Activated CD8-positive, alpha-beta T cell treated with anti-CD3 and anti-CD28 coated beads, Interleukin-2, amount 10 ng/mL, durations not matched to agents 7 days and 5 days (primary cell): ENCODE data around the gene ANKS1A. TPM values are rescaled to one million over a fixed set of nuclear protein-coding genes. Genes with fewer than 3 reads are reported as not detected.
A peak's percentile ranks its signal among the peaks of the same experiment; 100 is the strongest.

ENCODE experiments used
- ATAC-seq: fragments of 150-1000 bp; cut with Tn5 transposase; one replicate; pipeline ENCODE4 v1.10.0; 2021; ENCODE audit warnings: moderate library complexity
- CTCF ChIA-PET: fragments of 350-600 bp; sonication (Branson Sonifier 250); formaldehyde crosslinking; loops from one replicate; lab custom pipeline; 2021; ENCODE audit warnings: antibody characterized with exemption; lab: Charles Lee
- POLR2A ChIA-PET: fragments of 350-600 bp; sonication (Branson Sonifier 250); formaldehyde crosslinking; loops from one replicate; lab custom pipeline; 2021; ENCODE audit warnings: antibody characterized with exemption; lab: Charles Lee
- DNase-seq: peaks from one replicate; pipeline ENCODE4 v3.0.0-alpha.2; 2020
- H3K27ac Mint-ChIP-seq: one replicate; pipeline ENCODE4 v1.8.0; 2021; ENCODE audit warnings: mild to moderate bottlenecking, mixed read lengths
- H3K27me3 Mint-ChIP-seq: one replicate; pipeline ENCODE4 v1.8.0; 2021; ENCODE audit warnings: low read depth, mixed read lengths
- H3K36me3 Mint-ChIP-seq: one replicate; pipeline ENCODE4 v1.8.0; 2021; ENCODE audit warnings: low read depth, mixed read lengths
- H3K4me1 Mint-ChIP-seq: one replicate; pipeline ENCODE4 v1.8.0; 2021; ENCODE audit warnings: low read depth, mixed read lengths
- H3K4me3 Mint-ChIP-seq: one replicate; pipeline ENCODE4 v1.8.0; 2021; ENCODE audit warnings: mild to moderate bottlenecking, mixed read lengths
- H3K9me3 Mint-ChIP-seq: one replicate; pipeline ENCODE4 v1.8.0; 2022; ENCODE audit warnings: mixed read lengths; ENCODE audit not compliant: insufficient read depth
- total RNA-seq, 2 experiments: library from RNA; stranded (reverse); gene quantifications; one replicate each; pipeline ENCODE4 v1.2.3, GENCODE V29; 2021

Gene ANKS1A
- total RNA-seq, 2 experiments from 2014 or later: 5.3 to 5.8 TPM

DNA sequence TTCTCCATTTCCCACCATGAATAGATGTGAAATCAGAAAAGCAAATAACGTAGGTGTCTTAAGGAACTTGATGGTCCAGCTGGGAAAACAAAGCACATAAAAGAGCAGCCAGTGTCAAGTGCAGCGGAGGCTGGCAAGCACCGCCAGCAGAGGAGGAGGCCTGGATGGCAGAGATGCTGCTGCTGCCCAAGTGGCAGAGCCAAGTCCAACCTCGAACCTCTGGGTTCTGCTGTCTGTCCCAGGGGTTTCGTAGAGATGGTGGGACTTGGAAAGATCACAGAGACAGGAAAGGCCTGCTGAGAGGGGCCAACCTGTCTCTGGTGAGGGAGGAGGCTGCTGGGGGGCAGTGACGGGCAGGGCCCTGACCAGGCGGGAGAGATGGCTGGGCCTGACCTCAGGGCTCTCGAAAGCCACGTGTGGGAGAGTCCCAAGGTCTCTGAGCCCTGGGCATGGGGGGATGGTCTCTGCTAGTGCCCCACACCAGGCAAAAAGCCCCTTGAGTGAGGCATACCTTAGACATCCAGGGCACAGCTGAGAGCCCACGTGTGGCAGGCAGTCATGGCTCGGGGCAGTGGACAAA, 174.7 kb downstream of the ANKS1A start:
- POLR2A ChIA-PET: no interaction called here
- DNase-seq (no peak), ATAC-seq (no peak)
- H3K27me3 Mint-ChIP-seq: no peaks in the 10 kb centered on the region
- H3K27ac Mint-ChIP-seq: peak overlapping the region; percentile 59
- H3K9me3 Mint-ChIP-seq: no peaks in the 10 kb centered on the region
- CTCF ChIA-PET: interaction anchor here (1.3 kb wide), 1 partner anchor 177 kb away, joined by 3 read pairs; no protein-coding TSS in a partner anchor
- peaks cover 34% of the 10 kb centered on the region for H3K4me1 Mint-ChIP-seq
- no peak overlapping the region for H3K4me3 Mint-ChIP-seq
- no peaks in the 10 kb centered on the region for H3K36me3 Mint-ChIP-seq

- no peak for DNase-seq
- Mint-ChIP-seq H3K27me3 (no peaks in the 10 kb centered on the region), H3K36me3 (no peaks in the 10 kb centered on the region), H3K9me3 (no peaks in the 10 kb centered on the region), H3K4me3 (no peak overlapping the region), H3K4me1 (peaks cover 30% of the 10 kb centered on the region), H3K27ac (no peak overlapping the region)
- ChIA-PET CTCF (interaction anchor here (1.3 kb wide), 1 partner anchor 176 kb away, joined by 3 read pairs; no protein-coding TSS in a partner anchor), POLR2A (no interaction called here)
- no peak for ATAC-seq
Measured at GRCh38 chr6:35064290-35064689, 175.2 kb downstream of the ANKS1A start.

DNA sequence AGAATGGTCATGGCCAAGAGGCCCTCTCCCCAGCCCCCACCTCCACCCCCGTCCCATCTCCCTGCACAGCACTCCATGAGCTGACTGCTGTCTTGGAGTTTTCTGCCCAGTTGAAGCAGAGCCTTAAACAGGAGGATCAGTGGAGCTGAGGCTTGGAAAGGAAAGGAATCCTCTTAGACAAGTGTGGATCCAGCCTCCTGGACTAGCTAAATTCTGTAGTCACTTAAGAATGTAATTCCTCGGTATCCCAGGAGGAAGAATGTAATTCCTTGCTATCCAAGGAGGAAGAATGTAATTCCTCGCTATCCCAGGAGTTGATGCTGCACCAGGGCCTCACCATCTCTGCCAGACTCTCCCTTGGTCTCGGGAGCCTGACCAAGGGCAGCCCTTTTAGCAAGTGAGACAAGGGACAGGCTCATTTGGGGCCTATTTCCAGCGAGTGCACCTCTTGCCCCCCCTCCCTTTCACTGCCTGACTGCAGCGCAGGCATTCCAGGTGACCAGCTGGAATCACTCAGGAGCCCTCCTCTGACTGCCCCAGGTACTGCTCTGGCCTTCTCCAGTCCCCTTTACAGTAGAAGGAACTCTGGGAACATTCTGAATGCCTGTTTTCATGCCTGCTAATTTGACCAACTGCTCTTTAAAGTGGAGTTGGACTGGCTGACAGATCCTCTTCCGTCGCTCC, 175.8 kb downstream of the ANKS1A start:
- POLR2A ChIA-PET: no interaction called here
- Mint-ChIP-seq H3K27me3 (no peaks in the 10 kb centered on the region), H3K27ac (no peak overlapping the region), H3K9me3 (no peaks in the 10 kb centered on the region), H3K4me1 (peaks cover 24% of the 10 kb centered on the region), H3K36me3 (no peaks in the 10 kb centered on the region), H3K4me3 (no peak overlapping the region)
- ATAC-seq (no peak), DNase-seq (no peak)
- CTCF ChIA-PET: interaction anchor here (1.3 kb wide), 1 partner anchor 176 kb away, joined by 3 read pairs; no protein-coding TSS in a partner anchor

DNA sequence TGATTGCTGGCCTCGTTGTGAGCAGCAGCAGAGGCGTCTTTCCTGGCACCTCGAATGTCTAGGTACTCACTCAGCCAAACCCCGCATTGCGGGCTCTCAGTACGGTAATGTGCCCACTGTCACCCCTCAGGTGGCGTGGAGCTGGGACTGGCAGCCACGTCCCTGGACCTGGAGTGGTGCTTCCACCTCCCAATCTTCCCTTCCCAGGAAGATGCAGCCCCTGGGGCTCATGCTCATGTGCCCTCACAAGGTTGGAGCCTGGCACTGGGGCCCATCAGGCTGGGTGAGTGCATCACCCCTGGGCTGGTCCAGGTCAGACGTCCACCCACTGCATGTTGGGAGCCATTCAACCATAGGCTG, 176.4 kb downstream of the ANKS1A start:
- Mint-ChIP-seq H3K9me3 (no peaks in the 10 kb centered on the region), H3K36me3 (no peaks in the 10 kb centered on the region), H3K27me3 (no peaks in the 10 kb centered on the region), H3K4me1 (peaks cover 21% of the 10 kb centered on the region), H3K27ac (no peak overlapping the region), H3K4me3 (no peak overlapping the region)
- DNase-seq (no peak), ATAC-seq (no peak)
- POLR2A ChIA-PET: no interaction called here
- CTCF ChIA-PET: no interaction called here

DNA sequence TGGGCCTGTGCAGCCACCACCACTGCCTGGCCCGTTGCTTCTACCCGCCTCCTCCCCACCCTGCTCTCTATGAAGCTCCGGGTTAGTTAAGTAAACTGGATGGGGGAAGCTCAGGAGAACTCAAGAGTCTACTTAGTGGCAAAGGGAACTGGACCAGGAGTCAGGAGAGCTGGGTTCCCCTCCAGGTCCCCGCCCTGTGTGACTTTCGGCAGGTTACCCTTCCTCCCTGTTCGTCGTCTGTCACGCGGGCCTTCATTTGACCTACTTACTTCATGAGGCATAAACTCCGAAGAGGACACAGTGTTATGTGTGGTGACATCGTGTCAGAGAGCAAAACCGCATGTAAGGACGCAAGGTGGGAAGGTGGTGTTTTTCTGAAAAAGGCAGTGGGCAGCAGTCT, 176.8 kb downstream of the ANKS1A start:
- H3K27ac Mint-ChIP-seq: no peak overlapping the region
- ChIA-PET CTCF (no interaction called here), POLR2A (no interaction called here)
- no peak for DNase-seq
- H3K36me3 Mint-ChIP-seq: no peaks in the 10 kb centered on the region
- H3K4me3 Mint-ChIP-seq: no peak overlapping the region
- H3K9me3 Mint-ChIP-seq: no peaks in the 10 kb centered on the region
- ATAC-seq: no peak
- peaks cover 20% of the 10 kb centered on the region for H3K4me1 Mint-ChIP-seq
- no peaks in the 10 kb centered on the region for H3K27me3 Mint-ChIP-seq

DNA sequence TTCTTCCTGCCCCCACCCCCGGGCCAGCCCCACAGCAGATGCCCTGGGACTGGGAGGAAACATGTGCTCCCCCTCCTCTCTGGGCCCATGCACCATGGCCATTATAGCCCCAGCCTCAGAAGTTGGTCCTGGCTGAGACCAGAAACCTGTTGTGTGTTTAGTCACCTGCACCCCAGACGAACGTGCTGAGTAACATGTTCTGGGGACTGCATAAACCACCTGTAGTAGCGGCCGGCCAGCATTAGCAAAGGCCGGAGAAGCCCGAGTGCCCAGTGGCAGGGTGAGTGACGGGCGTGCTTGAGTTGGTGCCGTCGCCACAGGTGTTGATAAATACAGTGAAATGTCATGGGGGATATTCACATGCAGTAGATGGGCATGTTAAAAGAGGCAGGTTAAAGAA, 178.2 kb downstream of the ANKS1A start:
- Mint-ChIP-seq H3K4me1 (peaks cover 16% of the 10 kb centered on the region), H3K36me3 (no peaks in the 10 kb centered on the region), H3K4me3 (no peak overlapping the region), H3K9me3 (no peaks in the 10 kb centered on the region), H3K27me3 (no peaks in the 10 kb centered on the region), H3K27ac (no peak overlapping the region)
- CTCF ChIA-PET: interaction anchor here (1.6 kb wide), 1 partner anchor 80 kb away, joined by 3 read pairs; no protein-coding TSS in a partner anchor
- no peak for DNase-seq
- POLR2A ChIA-PET: no interaction called here
- ATAC-seq: no peak

DNA sequence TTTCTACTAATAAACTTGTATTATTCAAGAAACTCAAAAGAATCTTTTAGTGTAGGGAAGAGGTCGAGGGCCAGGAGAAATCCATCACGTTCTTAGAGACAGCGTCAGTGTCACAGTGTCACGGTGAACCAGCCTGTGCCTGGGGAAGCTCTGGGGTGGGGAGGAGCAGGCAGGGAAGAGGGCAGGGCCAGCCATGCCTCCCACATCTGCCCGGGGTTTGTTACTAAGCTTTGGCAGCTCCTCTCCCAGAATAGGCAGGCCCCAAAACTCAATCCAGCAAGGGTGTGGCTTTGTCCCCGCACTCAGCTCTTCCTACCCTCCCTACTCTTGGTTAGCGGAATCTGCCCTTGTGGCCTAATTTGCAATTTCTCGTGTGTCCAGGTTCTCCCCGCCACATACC, 179.2 kb downstream of the ANKS1A start:
- Mint-ChIP-seq H3K36me3 (no peaks in the 10 kb centered on the region), H3K4me3 (no peak overlapping the region), H3K27me3 (no peaks in the 10 kb centered on the region), H3K4me1 (peaks cover 6% of the 10 kb centered on the region), H3K9me3 (no peaks in the 10 kb centered on the region), H3K27ac (no peak overlapping the region)
- DNase-seq: no peak
- no peak for ATAC-seq
- CTCF ChIA-PET: interaction anchor here (1.6 kb wide), 1 partner anchor 81 kb away, joined by 3 read pairs; no protein-coding TSS in a partner anchor
- POLR2A ChIA-PET: no interaction called here

DNA sequence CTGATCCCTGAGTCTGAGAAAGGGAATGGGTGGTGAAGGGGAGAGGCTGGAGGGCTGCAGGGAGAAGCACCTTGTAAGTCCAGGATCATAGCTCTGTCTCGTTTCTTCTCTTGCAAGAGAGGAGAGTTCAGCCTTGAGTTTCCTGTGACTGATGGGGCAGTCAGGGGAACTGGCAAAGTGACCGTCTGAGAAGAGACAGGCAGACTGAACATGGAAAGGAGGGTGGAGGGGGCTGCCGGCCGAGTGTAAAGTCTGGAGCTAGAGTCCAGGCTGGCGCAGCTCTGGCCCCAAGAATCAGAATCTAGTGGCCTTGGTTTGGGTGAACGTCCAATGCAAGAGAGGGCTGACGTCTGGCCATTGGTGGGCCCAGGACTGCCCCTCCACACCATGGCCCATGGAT, 179.6 kb downstream of the ANKS1A start:
- H3K4me1 Mint-ChIP-seq: peaks cover 2% of the 10 kb centered on the region
- H3K9me3 Mint-ChIP-seq: no peaks in the 10 kb centered on the region
- CTCF ChIA-PET: interaction anchor here (1.6 kb wide), 1 partner anchor 82 kb away, joined by 3 read pairs; no protein-coding TSS in a partner anchor
- no peaks in the 10 kb centered on the region for H3K36me3 Mint-ChIP-seq
- DNase-seq (no peak), ATAC-seq (no peak)
- POLR2A ChIA-PET: no interaction called here
- no peak overlapping the region for H3K27ac Mint-ChIP-seq
- no peak overlapping the region for H3K4me3 Mint-ChIP-seq
- H3K27me3 Mint-ChIP-seq: no peaks in the 10 kb centered on the region

GRCh38 chr6:35069262-35069661, 180.2 kb downstream of the ANKS1A start:
- Mint-ChIP-seq H3K9me3 (no peaks in the 10 kb centered on the region), H3K27me3 (no peaks in the 10 kb centered on the region), H3K4me1 (no peaks in the 10 kb centered on the region), H3K4me3 (no peak overlapping the region), H3K27ac (no peak overlapping the region), H3K36me3 (no peaks in the 10 kb centered on the region)
- CTCF ChIA-PET: no interaction called here
- ATAC-seq (no peak), DNase-seq (no peak)
- POLR2A ChIA-PET: no interaction called here

GRCh38 chr6:35070111-35070510, 181.1 kb downstream of the ANKS1A start:
- H3K36me3 Mint-ChIP-seq: no peaks in the 10 kb centered on the region
- no peak overlapping the region for H3K27ac Mint-ChIP-seq
- H3K4me3 Mint-ChIP-seq: no peak overlapping the region
- no peak for DNase-seq
- POLR2A ChIA-PET: no interaction called here
- CTCF ChIA-PET: no interaction called here
- H3K4me1 Mint-ChIP-seq: no peaks in the 10 kb centered on the region
- H3K9me3 Mint-ChIP-seq: no peaks in the 10 kb centered on the region
- no peaks in the 10 kb centered on the region for H3K27me3 Mint-ChIP-seq
- ATAC-seq: no peak

- Mint-ChIP-seq H3K4me1 (no peaks in the 10 kb centered on the region), H3K4me3 (no peak overlapping the region), H3K9me3 (no peaks in the 10 kb centered on the region), H3K27ac (no peak overlapping the region), H3K27me3 (no peaks in the 10 kb centered on the region), H3K36me3 (no peaks in the 10 kb centered on the region)
- ATAC-seq (no peak), DNase-seq (no peak)
- CTCF ChIA-PET: interaction anchor here (1.0 kb wide), 1 partner anchor 84 kb away, joined by 3 read pairs; no protein-coding TSS in a partner anchor
- POLR2A ChIA-PET: no interaction called here
Measured at GRCh38 chr6:35071347-35071994, 182.4 kb downstream of the ANKS1A start.
